T-helper 17 cell (primary cell): ENCODE measurements around the gene ZNF519. TPM values are rescaled to one million over a fixed set of nuclear protein-coding genes. Genes with fewer than 3 reads are reported as not detected.
"Not testable (repeated sequence)": the region's sequence is repeated elsewhere in the genome, so short reads cannot be mapped to it uniquely, and the experiment has no call there.

Source experiments
- ATAC-seq: fragments of 150-1000 bp; cut with Tn5 transposase; 2 replicates; pipeline ENCODE4 v1.10.0; 2021; ENCODE audit warnings: mild to moderate bottlenecking, moderate library complexity
- DNase-seq, 3 donors: peaks; one replicate each; pipeline versions ENCODE4 v3.0.0 to v3.0.0-alpha.2; 2020 to 2021
- H3K9me3 ChIP-seq: one replicate; pipeline ENCODE4 v1.7.0; 2013; ENCODE audit warnings: low read length, mild to moderate bottlenecking; ENCODE audit not compliant: control insufficient read depth, poor library complexity, severe bottlenecking
- H3K27ac Mint-ChIP-seq: one replicate; pipeline ENCODE4 v1.8.0; 2022; ENCODE audit warnings: mild to moderate bottlenecking, moderate library complexity, mixed read lengths
- H3K27me3 Mint-ChIP-seq: one replicate; pipeline ENCODE4 v1.8.0; 2022; ENCODE audit warnings: mixed read lengths
- H3K36me3 Mint-ChIP-seq: one replicate; pipeline ENCODE4 v1.8.0; 2022; ENCODE audit warnings: low read depth, mixed read lengths
- H3K4me1 Mint-ChIP-seq: one replicate; pipeline ENCODE4 v1.8.0; 2022; ENCODE audit warnings: mild to moderate bottlenecking, mixed read lengths
- H3K4me3 Mint-ChIP-seq: one replicate; pipeline ENCODE4 v1.8.0; 2022; ENCODE audit warnings: mild to moderate bottlenecking, moderate library complexity, mixed read lengths
- total RNA-seq, 4 donors: library from RNA in 2 of 4; stranded (reverse) in 2 of 4; gene quantifications; one replicate each; pipeline ENCODE4 v1.2.3 and lab custom pipeline; 2022 to 2026

ZNF519 gene
- 10 to 100 TPM in 1 of 2 donors, 1 to 10 TPM in 1; 5.2 to 10.6 TPM for total RNA-seq
- total RNA-seq (lab: John Stamatoyannopoulos, UW), result 8.1 to 9.6 reads per million in 2 donors

GRCh38 chr18:14132271-14132700 lies at the start of gene ZNF519:
TSS of gene ZNF519 (minus strand) at chr18:14132435. CDS start at chr18:14132277, 158 bp downstream.
- H3K4me1 Mint-ChIP-seq, H3K36me3 Mint-ChIP-seq, H3K27me3 Mint-ChIP-seq, H3K9me3 ChIP-seq: not testable (repeated sequence)
- Mint-ChIP-seq H3K27ac (peak within 1 kb of the TSS; percentile 80), H3K4me3 (peak within 1 kb of the TSS; percentile 93)
- ATAC-seq, result peak; percentile 100
- peak; percentile 66 to 80 (median 77) for DNase-seq

- Mint-ChIP-seq H3K4me1 (peaks cover 8% of the 10 kb centered on the region), H3K4me3 (peak overlapping the region; percentile 92), H3K27me3 (no peaks in the 10 kb centered on the region), H3K27ac (peak overlapping the region; percentile 81), H3K36me3 (no peaks in the 10 kb centered on the region)
- DNase-seq, result no peak
- peak; percentile 20 for ATAC-seq
- H3K9me3 ChIP-seq, result no peaks in the 10 kb centered on the region
Measured at GRCh38 chr18:14179306-14179705, 47.1 kb upstream of the ZNF519 start.

GRCh38 chr18:14178321-14179196 lies 46.3 kb upstream of the ZNF519 start:
- not testable (repeated sequence) for H3K36me3 Mint-ChIP-seq, H3K9me3 ChIP-seq, H3K27me3 Mint-ChIP-seq, H3K4me1 Mint-ChIP-seq
- Mint-ChIP-seq H3K4me3 (peak overlapping the region; percentile 92), H3K27ac (peak overlapping the region; percentile 81)
- ATAC-seq, result peak; percentile 89
- peak; percentile 56 to 68 (median 59) for DNase-seq

GRCh38 chr18:14177540-14178320 lies 45.5 kb upstream of the ZNF519 start:
- H3K27me3 Mint-ChIP-seq, DNase-seq, H3K9me3 ChIP-seq, ATAC-seq, H3K27ac Mint-ChIP-seq, H3K36me3 Mint-ChIP-seq, H3K4me1 Mint-ChIP-seq: not testable (repeated sequence)
- H3K4me3 Mint-ChIP-seq, result peak overlapping the region; percentile 92

- H3K27me3 Mint-ChIP-seq, H3K4me3 Mint-ChIP-seq, H3K36me3 Mint-ChIP-seq, H3K4me1 Mint-ChIP-seq, ATAC-seq, DNase-seq, H3K9me3 ChIP-seq: not testable (repeated sequence)
- peak overlapping the region; percentile 47 for H3K27ac Mint-ChIP-seq
Measured at GRCh38 chr18:14175404-14175803, 43.2 kb upstream of the ZNF519 start.

GRCh38 chr18:14174706-14175085 lies 42.5 kb upstream of the ZNF519 start:
- no peak for ATAC-seq
- no peaks in the 10 kb centered on the region for H3K27me3 Mint-ChIP-seq
- H3K27ac Mint-ChIP-seq, result no peak overlapping the region
- H3K36me3 Mint-ChIP-seq, result no peaks in the 10 kb centered on the region
- H3K4me3 Mint-ChIP-seq, result no peak overlapping the region
- H3K4me1 Mint-ChIP-seq, result peaks cover 8% of the 10 kb centered on the region
- no peak for DNase-seq
- no peaks in the 10 kb centered on the region for H3K9me3 ChIP-seq

- not testable (repeated sequence) for H3K27me3 Mint-ChIP-seq, H3K4me1 Mint-ChIP-seq, H3K27ac Mint-ChIP-seq, H3K4me3 Mint-ChIP-seq, H3K36me3 Mint-ChIP-seq, DNase-seq, ATAC-seq, H3K9me3 ChIP-seq
Measured at GRCh38 chr18:14174002-14174705, 41.9 kb upstream of the ZNF519 start.

GRCh38 chr18:14173116-14173951 lies 41.1 kb upstream of the ZNF519 start:
- not testable (repeated sequence) for DNase-seq, H3K4me1 Mint-ChIP-seq, H3K27me3 Mint-ChIP-seq, H3K36me3 Mint-ChIP-seq, H3K4me3 Mint-ChIP-seq, ATAC-seq, H3K9me3 ChIP-seq
- H3K27ac Mint-ChIP-seq, result peak overlapping the region; percentile 27

GRCh38 chr18:14172142-14173115 lies 40.2 kb upstream of the ZNF519 start:
- peak overlapping the region; percentile 27 for H3K27ac Mint-ChIP-seq
- not testable (repeated sequence) for H3K27me3 Mint-ChIP-seq, DNase-seq, H3K4me3 Mint-ChIP-seq, H3K9me3 ChIP-seq, H3K4me1 Mint-ChIP-seq, ATAC-seq, H3K36me3 Mint-ChIP-seq

GRCh38 chr18:14171301-14172141 lies 39.3 kb upstream of the ZNF519 start:
- not testable (repeated sequence) for H3K4me1 Mint-ChIP-seq, H3K27me3 Mint-ChIP-seq, ATAC-seq, DNase-seq, H3K9me3 ChIP-seq, H3K4me3 Mint-ChIP-seq, H3K36me3 Mint-ChIP-seq, H3K27ac Mint-ChIP-seq
